Measurements from ENCODE around the gene WDR54. TPM values are rescaled to one million over a fixed set of nuclear protein-coding genes. Genes with fewer than 3 reads are reported as not detected.

WDR54 gene
- total RNA-seq, 1 donor from 2014 or later, result 14.5 TPM

GRCh38 chr2:74424139-74424992, 2.8 kb downstream of the WDR54 start:
- ATAC-seq, result no peak
- intact Hi-C loops (cut with DNase I), result no loop called here
- Histone ChIP-seq H3K4me1 (peaks cover 17% of the 10 kb centered on the region), H3K9me3 (no peaks in the 10 kb centered on the region), H3K4me3 (no peak overlapping the region), H3K36me3 (peaks cover 39% of the 10 kb centered on the region), H3K27ac (no peak overlapping the region), H3K27me3 (ENCODE audit: low read depth) (no peaks in the 10 kb centered on the region)
- no peak for DNase-seq
- TF ChIP-seq, protein P1, sequence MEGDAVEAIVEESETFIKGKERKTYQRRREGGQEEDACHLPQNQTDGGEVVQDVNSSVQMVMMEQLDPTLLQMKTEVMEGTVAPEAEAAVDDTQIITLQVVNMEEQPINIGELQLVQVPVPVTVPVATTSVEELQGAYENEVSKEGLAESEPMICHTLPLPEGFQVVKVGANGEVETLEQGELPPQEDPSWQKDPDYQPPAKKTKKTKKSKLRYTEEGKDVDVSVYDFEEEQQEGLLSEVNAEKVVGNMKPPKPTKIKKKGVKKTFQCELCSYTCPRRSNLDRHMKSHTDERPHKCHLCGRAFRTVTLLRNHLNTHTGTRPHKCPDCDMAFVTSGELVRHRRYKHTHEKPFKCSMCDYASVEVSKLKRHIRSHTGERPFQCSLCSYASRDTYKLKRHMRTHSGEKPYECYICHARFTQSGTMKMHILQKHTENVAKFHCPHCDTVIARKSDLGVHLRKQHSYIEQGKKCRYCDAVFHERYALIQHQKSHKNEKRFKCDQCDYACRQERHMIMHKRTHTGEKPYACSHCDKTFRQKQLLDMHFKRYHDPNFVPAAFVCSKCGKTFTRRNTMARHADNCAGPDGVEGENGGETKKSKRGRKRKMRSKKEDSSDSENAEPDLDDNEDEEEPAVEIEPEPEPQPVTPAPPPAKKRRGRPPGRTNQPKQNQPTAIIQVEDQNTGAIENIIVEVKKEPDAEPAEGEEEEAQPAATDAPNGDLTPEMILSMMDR (IDR thresholded peaks at IDR 0.05), result no peak

DNA sequence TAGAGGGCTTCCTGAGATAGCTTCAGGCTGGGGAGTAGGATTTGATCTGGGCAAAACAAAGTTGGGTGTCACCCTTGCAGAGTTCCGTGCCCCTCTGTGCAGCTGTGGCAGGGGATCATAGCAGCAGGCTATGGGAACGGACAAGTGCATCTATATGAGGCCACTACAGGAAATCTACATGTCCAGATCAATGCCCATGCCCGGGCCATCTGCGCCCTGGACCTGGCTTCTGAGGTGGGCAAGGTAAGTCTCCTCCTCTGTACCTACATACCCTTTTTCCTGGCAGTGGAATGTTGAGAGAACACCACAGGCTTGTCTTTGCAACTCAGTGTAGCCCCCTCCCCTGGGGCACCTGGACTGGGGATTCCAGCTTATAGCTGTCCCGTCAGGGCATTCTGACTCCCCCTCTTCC, 3.5 kb downstream of the WDR54 start:
- TF ChIP-seq, protein P1 (IDR thresholded peaks at IDR 0.05), result no peak
- ATAC-seq (no peak), DNase-seq (no peak)
- H3K9me3 ChIP-seq, result no peaks in the 10 kb centered on the region
- intact Hi-C loops (cut with DNase I), result no loop called here
- H3K27me3 ChIP-seq (ENCODE audit: low read depth), result no peaks in the 10 kb centered on the region
- H3K4me3 ChIP-seq, result no peak overlapping the region
- peaks cover 17% of the 10 kb centered on the region for H3K4me1 ChIP-seq
- H3K27ac ChIP-seq, result no peak overlapping the region
- H3K36me3 ChIP-seq, result peaks cover 45% of the 10 kb centered on the region

DNA sequence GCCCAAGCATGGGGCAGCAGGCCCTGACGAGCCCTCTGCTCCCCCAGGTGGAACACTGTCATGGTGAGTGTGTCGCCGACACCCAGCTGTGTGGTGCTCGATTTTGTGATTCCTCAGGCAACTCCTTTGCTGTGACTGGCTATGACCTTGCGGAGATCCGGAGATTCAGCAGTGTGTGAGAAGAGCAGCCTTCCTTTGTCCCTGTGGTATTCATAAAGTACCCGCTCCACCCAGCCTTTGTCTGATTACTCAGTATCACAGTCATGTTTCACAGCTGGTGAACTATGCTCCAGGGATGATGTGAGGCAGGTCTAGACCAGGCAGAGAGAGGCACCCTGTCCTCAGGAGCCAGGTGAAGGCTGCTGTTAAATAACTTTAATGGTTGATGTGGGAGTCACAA, 4.0 kb downstream of the WDR54 start:
- intact Hi-C loops (cut with DNase I), result no loop called here
- Histone ChIP-seq H3K36me3 (peaks cover 50% of the 10 kb centered on the region), H3K27me3 (ENCODE audit: low read depth) (no peaks in the 10 kb centered on the region), H3K9me3 (no peaks in the 10 kb centered on the region), H3K27ac (no peak overlapping the region), H3K4me1 (peaks cover 14% of the 10 kb centered on the region), H3K4me3 (no peak overlapping the region)
- TF ChIP-seq, protein P1 (IDR thresholded peaks at IDR 0.05), result no peak
- ATAC-seq (no peak), DNase-seq (no peak)

DNA sequence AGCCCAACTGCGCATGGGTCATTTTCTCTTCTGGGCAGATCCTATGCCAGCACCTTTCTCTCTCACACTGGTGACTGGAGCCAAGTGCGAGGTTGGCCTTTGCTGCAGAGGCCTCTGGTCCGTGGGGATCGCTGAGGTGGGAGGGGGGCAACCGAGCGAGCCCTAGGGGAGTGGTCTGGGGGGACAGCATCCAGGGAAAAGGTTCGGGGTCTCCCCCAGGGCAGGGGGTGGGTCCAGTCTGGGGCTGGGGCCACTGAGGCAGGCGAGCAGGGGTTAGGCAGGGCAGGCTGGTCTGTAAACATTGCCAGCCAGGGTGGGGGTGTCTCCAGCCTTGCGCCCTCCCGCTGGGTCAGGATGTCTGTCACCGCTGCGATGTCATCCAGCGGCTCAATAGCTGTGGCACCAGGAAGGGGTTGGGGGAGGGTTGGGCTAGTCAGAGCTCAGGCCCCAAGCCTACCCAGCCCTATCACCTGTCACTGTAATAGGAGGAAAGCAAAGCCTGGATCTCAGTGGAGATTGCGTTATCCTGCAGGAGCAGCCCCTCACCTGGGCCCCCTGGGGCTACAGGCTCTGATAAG, 4.7 kb downstream of the WDR54 start:
- H3K4me1 ChIP-seq, result peaks cover 7% of the 10 kb centered on the region
- H3K9me3 ChIP-seq, result no peaks in the 10 kb centered on the region
- no peak for DNase-seq
- TF ChIP-seq, protein P1 (IDR thresholded peaks at IDR 0.05), result no peak
- no peak overlapping the region for H3K27ac ChIP-seq
- no peak overlapping the region for H3K4me3 ChIP-seq
- peaks cover 55% of the 10 kb centered on the region for H3K36me3 ChIP-seq
- H3K27me3 ChIP-seq (ENCODE audit: low read depth), result no peaks in the 10 kb centered on the region
- intact Hi-C loops (cut with DNase I), result no loop called here
- no peak for ATAC-seq

GRCh38 chr2:74427551-74427950, 6.0 kb downstream of the WDR54 start:
- Histone ChIP-seq H3K4me3 (no peak overlapping the region), H3K27me3 (ENCODE audit: low read depth) (no peaks in the 10 kb centered on the region), H3K27ac (no peak overlapping the region), H3K36me3 (peaks cover 68% of the 10 kb centered on the region), H3K4me1 (no peaks in the 10 kb centered on the region), H3K9me3 (no peaks in the 10 kb centered on the region)
- TF ChIP-seq, protein P1 (IDR thresholded peaks at IDR 0.05), result no peak
- intact Hi-C loops (cut with DNase I), result no loop called here
- DNase-seq (no peak), ATAC-seq (no peak)
